ENCODE results near the gene ZNF513. TPM values are rescaled to one million over a fixed set of nuclear protein-coding genes. Genes with fewer than 3 reads are reported as not detected.

Gene ZNF513
- total and polyA plus RNA-seq, 2 experiments from 2014 or later = 20.6 to 26.1 TPM

GRCh38 chr2:27351802-27352598, 28.5 kb downstream of the ZNF513 start:
- Histone ChIP-seq H3K4me3 (no peak overlapping the region), H3K9me2 (replicated peaks; ENCODE audit: insufficient read depth) (no peaks in the 10 kb centered on the region), H3K4me1 (ENCODE audit: insufficient read depth) (peaks cover 15% of the 10 kb centered on the region), H3K27me3 (no peaks in the 10 kb centered on the region), H3K27ac (no peak overlapping the region), H3K4me2 (no peak overlapping the region), H3K9me3 (ENCODE audit: low read depth) (no peaks in the 10 kb centered on the region), H3K36me3 (replicated peaks; ENCODE audit: insufficient read depth, low read depth) (no peaks in the 10 kb centered on the region), H3K79me2 (peaks cover 91% of the 10 kb centered on the region), H4K20me1 (ENCODE audit: insufficient read depth, poor library complexity, severe bottlenecking) (peaks cover 14% of the 10 kb centered on the region), H2AFZ (no peak overlapping the region)
- no peak for TF ChIP-seq EZH2 (IDR thresholded peaks at IDR 0.05; ENCODE audit: borderline replicate concordance)
- no peak for TF ChIP-seq CTCF (IDR thresholded peaks at IDR 0.05; ENCODE audit: poor library complexity)
- TF ChIP-seq EZH2phosphoT487 (IDR thresholded peaks at IDR 0.05; ENCODE audit: low read depth, severe bottlenecking, unreplicated experiment) = no peak
- no peak for DNase-seq (ENCODE audit: low spot score)
- 96% methylated on average over 6 of the region's 6 CpGs for WGBS (ENCODE audit: low lambda C conversion rate, missing lambda C conversion rate)

GRCh38 chr2:27350106-27350693, 30.3 kb downstream of the ZNF513 start:
- H3K27me3 ChIP-seq = no peaks in the 10 kb centered on the region
- H3K36me3 ChIP-seq (replicated peaks; ENCODE audit: insufficient read depth, low read depth) = no peaks in the 10 kb centered on the region
- no peak overlapping the region for H3K4me3 ChIP-seq
- TF ChIP-seq EZH2phosphoT487 (IDR thresholded peaks at IDR 0.05; ENCODE audit: low read depth, severe bottlenecking, unreplicated experiment) = no peak
- no peak for TF ChIP-seq CTCF (IDR thresholded peaks at IDR 0.05; ENCODE audit: poor library complexity)
- TF ChIP-seq EZH2 (IDR thresholded peaks at IDR 0.05; ENCODE audit: borderline replicate concordance) = no peak
- no peaks in the 10 kb centered on the region for H3K9me3 ChIP-seq (ENCODE audit: low read depth)
- no peak overlapping the region for H2AFZ ChIP-seq
- no peak overlapping the region for H3K27ac ChIP-seq
- peaks cover 12% of the 10 kb centered on the region for H3K4me1 ChIP-seq (ENCODE audit: insufficient read depth)
- H3K4me2 ChIP-seq = no peak overlapping the region
- peaks cover 17% of the 10 kb centered on the region for H4K20me1 ChIP-seq (ENCODE audit: insufficient read depth, poor library complexity, severe bottlenecking)
- H3K79me2 ChIP-seq = peaks cover 98% of the 10 kb centered on the region
- no peaks in the 10 kb centered on the region for H3K9me2 ChIP-seq (replicated peaks; ENCODE audit: insufficient read depth)
- WGBS (ENCODE audit: low lambda C conversion rate, missing lambda C conversion rate) = 93% methylated on average over 7 of the region's 7 CpGs
- no peak for DNase-seq (ENCODE audit: low spot score)

GRCh38 chr2:27347641-27348040, 32.9 kb downstream of the ZNF513 start:
- Histone ChIP-seq H3K27me3 (no peaks in the 10 kb centered on the region), H3K79me2 (peaks cover 91% of the 10 kb centered on the region), H2AFZ (no peak overlapping the region), H3K4me2 (no peak overlapping the region), H3K36me3 (replicated peaks; ENCODE audit: insufficient read depth, low read depth) (no peaks in the 10 kb centered on the region), H3K27ac (no peak overlapping the region), H3K4me3 (no peak overlapping the region), H3K9me3 (ENCODE audit: low read depth) (no peaks in the 10 kb centered on the region), H3K9me2 (replicated peaks; ENCODE audit: insufficient read depth) (no peaks in the 10 kb centered on the region), H4K20me1 (ENCODE audit: insufficient read depth, poor library complexity, severe bottlenecking) (peaks cover 17% of the 10 kb centered on the region), H3K4me1 (ENCODE audit: insufficient read depth) (no peaks in the 10 kb centered on the region)
- no peak for DNase-seq (ENCODE audit: low spot score)
- 90% methylated on average over 2 of the region's 2 CpGs for WGBS (ENCODE audit: low lambda C conversion rate, missing lambda C conversion rate)
- TF ChIP-seq CTCF (IDR thresholded peaks at IDR 0.05; ENCODE audit: poor library complexity) (no peak), EZH2phosphoT487 (IDR thresholded peaks at IDR 0.05; ENCODE audit: low read depth, severe bottlenecking, unreplicated experiment) (no peak), EZH2 (IDR thresholded peaks at IDR 0.05; ENCODE audit: borderline replicate concordance) (no peak)

Measured in hepatocyte (in vitro differentiated cells).